ENCODE data around the gene NOL9. TPM values are rescaled to one million over a fixed set of nuclear protein-coding genes. Genes with fewer than 3 reads are reported as not detected.

NOL9 gene
- total and polyA plus RNA-seq, 8 donors = 2.7 to 150 (median 23.5) TPM

DNA sequence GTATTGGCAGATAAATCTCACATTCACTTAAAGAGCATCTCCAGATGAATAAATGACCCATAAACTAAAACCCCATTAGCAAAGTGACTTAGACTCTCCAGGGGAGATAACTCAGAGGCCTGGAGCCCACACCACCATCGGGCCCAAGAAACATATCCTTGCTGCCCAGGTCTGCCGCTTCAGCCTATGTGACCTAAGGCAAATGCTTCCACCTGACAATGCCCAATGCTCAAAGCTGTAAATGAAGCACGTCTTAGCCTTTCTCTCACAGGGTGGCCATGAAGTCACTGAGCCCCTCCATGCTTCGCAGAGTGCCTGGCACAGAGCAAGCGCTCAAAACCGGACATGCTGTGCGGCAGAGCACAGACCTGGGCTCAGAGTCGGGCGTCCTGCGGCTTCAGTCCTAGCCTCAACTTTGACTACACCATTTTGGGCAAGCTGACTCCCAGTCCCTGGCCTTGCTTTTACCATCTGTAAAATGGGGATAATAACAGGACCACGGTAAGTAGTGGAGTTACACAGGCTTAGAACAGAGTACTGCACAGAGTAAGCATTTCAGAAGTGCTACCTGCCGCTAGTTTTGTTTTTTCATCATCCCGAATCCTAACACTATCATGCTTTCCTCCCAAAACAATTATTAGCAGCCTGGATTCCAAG lies 23.7 kb downstream of the NOL9 start:
- no peak overlapping the region for H3K27ac ChIP-seq
- H3K36me3 ChIP-seq = peaks cover 78 to 99% (median 98%) of the 10 kb centered on the region in 4 donors
- WGBS, 5 donors = 94 to 98% (median 98%) methylated on average over 13 of the region's 13 CpGs
- intact Hi-C loops (cut with DNase I; ENCODE audit: low total_unique reads) = no loop called here
- peaks cover 0 to 5% (median 2%) of the 10 kb centered on the region in 4 donors for H3K4me1 ChIP-seq
- H3K4me3 ChIP-seq = no peak overlapping the region
- H3K9me3 ChIP-seq = no peaks in the 10 kb centered on the region
- DNase-seq = no peak
- no peaks in the 10 kb centered on the region for H3K27me3 ChIP-seq
- TF ChIP-seq EP300 (IDR thresholded peaks at IDR 0.05) (no peak), POLR2A (IDR thresholded peaks at IDR 0.05) (no peak), POLR2AphosphoS5 (IDR thresholded peaks at IDR 0.05) (no peak)
- TF ChIP-seq, protein P1, sequence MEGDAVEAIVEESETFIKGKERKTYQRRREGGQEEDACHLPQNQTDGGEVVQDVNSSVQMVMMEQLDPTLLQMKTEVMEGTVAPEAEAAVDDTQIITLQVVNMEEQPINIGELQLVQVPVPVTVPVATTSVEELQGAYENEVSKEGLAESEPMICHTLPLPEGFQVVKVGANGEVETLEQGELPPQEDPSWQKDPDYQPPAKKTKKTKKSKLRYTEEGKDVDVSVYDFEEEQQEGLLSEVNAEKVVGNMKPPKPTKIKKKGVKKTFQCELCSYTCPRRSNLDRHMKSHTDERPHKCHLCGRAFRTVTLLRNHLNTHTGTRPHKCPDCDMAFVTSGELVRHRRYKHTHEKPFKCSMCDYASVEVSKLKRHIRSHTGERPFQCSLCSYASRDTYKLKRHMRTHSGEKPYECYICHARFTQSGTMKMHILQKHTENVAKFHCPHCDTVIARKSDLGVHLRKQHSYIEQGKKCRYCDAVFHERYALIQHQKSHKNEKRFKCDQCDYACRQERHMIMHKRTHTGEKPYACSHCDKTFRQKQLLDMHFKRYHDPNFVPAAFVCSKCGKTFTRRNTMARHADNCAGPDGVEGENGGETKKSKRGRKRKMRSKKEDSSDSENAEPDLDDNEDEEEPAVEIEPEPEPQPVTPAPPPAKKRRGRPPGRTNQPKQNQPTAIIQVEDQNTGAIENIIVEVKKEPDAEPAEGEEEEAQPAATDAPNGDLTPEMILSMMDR (IDR thresholded peaks at IDR 0.05) = no peak

DNA sequence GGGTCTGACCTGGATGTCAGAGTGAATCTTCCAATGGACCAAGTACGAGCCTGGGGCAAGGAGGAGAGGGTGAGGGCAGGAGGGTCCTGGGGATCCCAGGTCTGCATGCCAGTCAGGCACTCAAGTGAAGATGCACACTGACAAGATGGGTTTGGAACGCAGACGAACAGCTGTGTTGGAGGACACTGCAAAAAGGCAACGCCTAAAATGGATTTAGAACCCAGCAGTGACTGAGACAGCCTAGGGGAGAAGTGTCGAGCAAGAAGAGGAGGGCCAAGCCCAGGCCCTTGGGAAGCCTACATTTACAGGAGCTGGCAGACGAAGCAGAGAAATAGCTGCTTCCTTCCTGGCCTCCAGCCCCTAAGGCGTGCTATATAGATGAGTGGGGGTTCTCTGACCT lies 25.8 kb downstream of the NOL9 start:
- H3K27ac ChIP-seq = no peak overlapping the region
- peaks cover 79 to 100% (median 96%) of the 10 kb centered on the region in 4 donors for H3K36me3 ChIP-seq
- H3K4me3 ChIP-seq = no peak overlapping the region
- H3K9me3 ChIP-seq = no peaks in the 10 kb centered on the region
- intact Hi-C loops (cut with DNase I; ENCODE audit: low total_unique reads) = no loop called here
- H3K4me1 ChIP-seq = no peaks in the 10 kb centered on the region
- no peaks in the 10 kb centered on the region for H3K27me3 ChIP-seq
- TF ChIP-seq, protein P1 (IDR thresholded peaks at IDR 0.05) = no peak
- TF ChIP-seq POLR2A (IDR thresholded peaks at IDR 0.05) = no peak
- no peak for DNase-seq
- WGBS, 5 donors = 86 to 90% (median 90%) methylated on average over 7 of the region's 7 CpGs

DNA sequence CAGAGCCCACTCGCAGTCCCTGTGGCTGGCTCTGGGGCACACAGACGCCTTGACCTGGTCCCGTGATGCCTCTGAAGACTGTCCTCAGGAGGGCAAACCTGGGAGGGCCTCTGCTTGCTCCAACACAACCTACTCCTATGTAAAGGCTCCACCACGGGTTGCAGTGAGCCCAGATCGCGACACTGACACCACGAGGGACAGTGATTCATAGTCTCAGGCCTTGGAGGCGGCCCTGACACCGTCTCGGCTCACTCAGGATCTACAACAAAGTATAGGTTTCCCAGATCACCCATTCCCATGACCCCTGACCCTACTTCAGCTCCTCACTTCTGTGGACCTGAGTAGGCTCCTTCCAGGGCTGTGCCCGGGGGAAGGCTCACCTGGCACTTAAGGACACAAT lies 28.0 kb downstream of the NOL9 start:
- Histone ChIP-seq H3K27ac (no peak overlapping the region), H3K9me3 (no peaks in the 10 kb centered on the region), H3K36me3 (peaks cover 57 to 78% (median 74%) of the 10 kb centered on the region in 4 donors), H3K4me1 (no peaks in the 10 kb centered on the region), H3K27me3 (no peaks in the 10 kb centered on the region), H3K4me3 (no peak overlapping the region)
- no peak for DNase-seq
- intact Hi-C loops (cut with DNase I; ENCODE audit: low total_unique reads) = no loop called here
- no peak for TF ChIP-seq POLR2A (IDR thresholded peaks at IDR 0.05)
- TF ChIP-seq, protein P1 (IDR thresholded peaks at IDR 0.05) = no peak
- TF ChIP-seq EP300 (IDR thresholded peaks at IDR 0.05) = no peak
- TF ChIP-seq POLR2AphosphoS5 (IDR thresholded peaks at IDR 0.05) = no peak
- 75 to 90% (median 84%) methylated on average over 11 of the region's 11 CpGs for WGBS, 5 donors

DNA sequence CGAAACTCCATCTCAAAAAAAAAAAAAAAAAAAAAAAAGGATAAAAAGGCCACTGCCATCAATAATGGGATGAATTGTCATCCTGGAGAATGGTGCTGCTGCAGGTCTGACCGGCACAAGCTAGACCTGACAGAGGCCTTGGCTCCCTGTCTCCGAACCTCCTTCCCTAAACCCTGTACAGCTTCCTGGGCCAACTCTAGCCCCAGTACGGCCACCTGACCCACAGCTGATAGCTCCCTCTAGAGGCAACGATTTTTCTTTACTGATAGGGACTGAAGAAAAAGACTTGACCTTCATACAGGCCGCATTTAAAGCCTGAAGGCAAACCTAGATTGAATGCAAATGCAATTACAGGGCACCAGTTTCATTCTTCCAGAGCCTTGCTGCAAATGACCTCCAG lies 30.7 kb downstream of the NOL9 start:
- no peak overlapping the region for H3K4me3 ChIP-seq
- peaks cover 0 to 16% (median 12%) of the 10 kb centered on the region in 4 donors for H3K4me1 ChIP-seq
- H3K27me3 ChIP-seq = no peaks in the 10 kb centered on the region
- intact Hi-C loops (cut with DNase I; ENCODE audit: low total_unique reads) = no loop called here
- peak in 1 of 2 donors; percentile 48 for DNase-seq
- no peak overlapping the region for H3K27ac ChIP-seq
- no peaks in the 10 kb centered on the region for H3K9me3 ChIP-seq
- H3K36me3 ChIP-seq = peaks cover 36 to 50% (median 47%) of the 10 kb centered on the region in 4 donors
- 34 to 52% (median 39%) methylated on average over 5 to 6 of the region's 6 CpGs for WGBS, 5 donors
- TF ChIP-seq EP300 (IDR thresholded peaks at IDR 0.05) (no peak), POLR2AphosphoS5 (IDR thresholded peaks at IDR 0.05) (peak in 1 of 3 donors; percentile 9)
- TF ChIP-seq, protein P1 (IDR thresholded peaks at IDR 0.05) = peak in 3 of 7 experiments; percentile 14 to 29 (median 24)

Measured in stomach (tissue), 9 donors.